H1 (cell line): Measurements from ENCODE around the gene NFIA. TPM values are rescaled to one million over a fixed set of nuclear protein-coding genes. Genes with fewer than 3 reads are reported as not detected.

Source experiments
- BCL11A ChIP-seq, 2 experiments: IDR thresholded peaks; one replicate each; pipeline ENCODE4 v1.6.1; 2011; ENCODE audit warnings: low read depth in 2 of 2, low read length in 2 of 2, mild to moderate bottlenecking in 2 of 2
- polyA plus RNA-seq, 7 experiments: library from polyadenylated mRNA; depleted of rRNA in 3 of 7; stranded (reverse) in 5 of 7; unstranded in 2 of 7; fragments of >200 nt in 5 of 7; fragments of 200-250 nt in 2 of 7; gene quantifications; 1 replicate in 5 of 7; 2 replicates in 1 of 7; 4 replicates in 1 of 7; pipeline versions ENCODE4 v1.2.1 to v1.2.3, GENCODE V29; 2011 to 2013; ENCODE audit warnings: missing spikeins in 2 of 7, mixed read lengths in 2 of 7
- total RNA-seq: library from RNA; stranded (reverse); fragmentation: NEBNext Ultra II Directional; extraction: Animal tissue kit (Norgen Biotek cat#: 25700); gene quantifications from 2 replicates; pipeline ENCODE4 v1.2.1, GENCODE V29; 2021

Gene NFIA
- total and polyA plus RNA-seq, 2 of the 8 experiments (the other 6 are each of a cell fraction or from before 2014, with no cell fraction given), result 1.8 to 2.3 TPM

DNA sequence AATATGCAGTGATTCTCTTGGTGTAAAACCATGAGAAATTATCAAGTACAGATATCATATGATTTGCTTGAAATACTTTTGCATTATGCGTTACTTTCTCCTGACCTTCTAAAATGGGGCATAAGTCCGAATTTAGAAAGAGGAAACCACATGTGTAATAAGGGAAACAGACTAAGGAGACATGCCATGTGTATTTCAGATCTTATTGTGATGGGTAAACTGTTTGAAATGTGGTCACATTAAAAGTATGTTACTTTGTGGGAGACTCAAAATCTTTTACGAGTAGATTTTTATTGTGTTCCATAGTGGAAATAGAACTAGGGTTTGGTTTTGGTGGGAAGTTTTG, 173.0 kb downstream of the NFIA start (continued):
- TF ChIP-seq BCL11A (IDR thresholded peaks at IDR 0.05; ENCODE audit: low read depth in 2 of 2, low read length in 2 of 2), result no peak
